SIG-M5 treated with dmso at 0.1 percent for 504 hours (cell line): ENCODE measurements around the gene EXOC3L1.

Experiments
- DNase-seq: peaks from one replicate; lab custom pipeline; 2025; ENCODE audit not compliant: unreplicated experiment; lab: John Stamatoyannopoulos, UW

Gene EXOC3L1

GRCh38 chr16:67150047-67150832, 39.7 kb downstream of the EXOC3L1 start:
- no peak for DNase-seq

DNA sequence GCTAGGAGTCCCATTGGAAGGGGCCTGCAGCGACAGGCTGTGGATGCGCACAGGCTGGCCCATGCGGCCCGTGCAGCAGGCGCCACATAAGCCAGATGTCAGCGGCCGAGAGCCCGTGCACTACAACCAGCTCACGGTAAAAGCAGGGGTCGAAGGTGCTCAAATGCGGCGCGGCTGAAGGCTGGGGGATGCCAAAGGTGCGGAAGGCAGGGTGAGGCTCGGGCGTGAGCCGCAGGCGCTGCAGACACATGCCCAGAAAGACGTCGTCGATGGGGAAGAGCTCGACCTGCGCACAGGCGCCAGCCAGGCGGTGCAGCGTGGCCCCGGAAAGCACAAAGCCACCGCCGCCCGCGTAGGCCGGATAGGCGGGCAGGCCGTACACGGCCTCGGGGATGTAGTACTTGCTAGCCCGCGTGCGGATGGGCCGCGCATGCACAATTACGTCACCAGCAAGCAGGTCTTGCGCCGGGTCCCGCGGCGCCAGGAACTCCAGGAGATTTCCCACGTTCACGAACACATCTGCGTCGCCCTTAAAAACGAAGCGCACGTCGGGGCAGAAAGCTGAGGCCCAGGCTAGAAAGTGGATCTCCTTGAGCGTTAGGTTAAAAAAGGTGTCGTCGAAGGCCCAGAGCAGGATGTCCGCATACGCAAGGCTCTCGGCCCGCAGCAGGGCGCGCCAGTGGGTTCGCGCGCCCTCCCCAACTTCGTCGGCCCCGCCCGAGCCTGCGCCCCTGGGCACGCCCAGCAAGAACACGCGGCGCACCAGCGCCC, 40.5 kb downstream of the EXOC3L1 start:
- DNase-seq: no peak

DNA sequence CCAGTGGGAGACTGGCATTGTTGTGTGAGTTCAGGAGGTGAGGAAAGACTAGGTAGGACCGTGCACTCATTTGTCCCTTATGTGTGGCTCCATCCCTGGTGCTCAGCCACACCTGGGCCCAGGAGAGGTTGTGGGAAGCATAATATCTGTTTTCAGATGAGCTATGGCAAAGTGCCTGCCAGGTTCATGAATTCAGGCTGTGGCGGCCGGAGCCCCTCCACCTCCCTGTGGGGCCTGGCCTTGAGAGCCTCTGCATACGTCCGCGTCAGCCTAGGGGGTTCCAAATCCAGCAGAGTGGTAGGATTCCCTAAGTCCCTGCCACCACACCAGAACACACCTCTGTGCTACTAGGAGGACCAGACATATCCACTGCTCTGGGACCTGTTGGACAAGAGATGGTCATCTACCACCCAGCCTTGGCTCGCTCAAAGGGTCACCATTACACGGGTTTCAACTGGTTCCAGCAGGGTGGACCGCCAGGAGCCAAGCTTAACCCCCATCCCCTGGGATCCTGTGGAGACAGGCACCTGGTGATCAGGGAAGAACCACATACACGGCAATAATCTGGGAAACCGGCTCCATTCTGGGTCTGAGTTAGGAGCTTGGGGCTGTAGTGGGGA, 41.2 kb downstream of the EXOC3L1 start:
- no peak for DNase-seq

GRCh38 chr16:67148221-67148620, 41.7 kb downstream of the EXOC3L1 start:
- DNase-seq: no peak

- DNase-seq: no peak
These were observed 42.3 kb downstream of the EXOC3L1 start for GRCh38 chr16:67147437-67148140.

GRCh38 chr16:67146523-67147357, 43.2 kb downstream of the EXOC3L1 start:
- DNase-seq: no peak

- no peak for DNase-seq
These were observed 44.2 kb downstream of the EXOC3L1 start for GRCh38 chr16:67145746-67146145.

GRCh38 chr16:67144943-67145342, 45.0 kb downstream of the EXOC3L1 start:
- DNase-seq: no peak

DNA sequence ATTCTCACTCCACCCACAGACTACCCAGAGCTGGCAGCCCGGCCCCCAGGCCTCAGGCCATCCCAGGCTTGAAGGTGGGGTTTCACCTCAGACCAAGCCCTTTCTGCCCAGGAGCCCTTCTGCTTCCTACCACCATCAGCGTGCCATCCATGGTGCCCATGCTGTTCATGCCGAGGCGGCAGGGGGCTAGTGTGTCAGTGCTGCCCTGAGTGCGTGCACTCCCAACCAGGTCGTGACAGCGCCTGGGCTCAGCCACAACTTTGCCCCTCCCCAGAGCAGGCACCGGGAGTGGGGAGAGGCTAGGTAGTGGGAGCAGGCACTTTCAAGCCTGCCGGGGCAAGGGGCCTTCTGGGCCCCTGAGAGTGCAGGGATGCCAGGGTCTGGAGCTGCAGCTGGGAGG, 47.6 kb downstream of the EXOC3L1 start:
- no peak for DNase-seq

GRCh38 chr16:67141391-67141790, 48.5 kb downstream of the EXOC3L1 start:
- no peak for DNase-seq

DNA sequence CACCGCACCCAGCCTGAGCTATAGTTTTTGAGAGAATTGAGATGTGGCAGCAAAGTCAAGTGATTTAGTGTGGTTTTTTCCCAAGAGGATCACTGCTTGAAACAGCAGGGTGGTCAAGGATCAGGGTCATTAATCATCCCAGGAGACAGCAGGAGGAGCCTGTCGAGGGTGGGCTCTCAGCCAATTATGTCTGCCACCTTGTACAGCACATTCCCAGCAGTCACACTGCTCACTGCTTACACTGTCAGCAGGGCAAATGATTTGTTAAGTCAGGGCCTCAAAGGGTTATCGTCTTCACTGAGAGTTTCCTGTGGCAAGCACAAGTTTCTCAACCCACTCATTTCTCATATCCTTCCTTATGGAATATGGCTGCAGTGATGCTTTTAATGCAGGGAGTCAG, 52.3 kb downstream of the EXOC3L1 start:
- DNase-seq: no peak
